HG02885 (cell line): Measurements from ENCODE around the gene ITIH4.

Experiments
- ATAC-seq: cut with Tn5 transposase; IDR thresholded peaks from one replicate; pipeline ENCODE4 v1.9.1; 2021; ENCODE audit warnings: mild to moderate bottlenecking; ENCODE audit not compliant: unreplicated experiment, poor library complexity

Gene ITIH4

GRCh38 chr3:52774066-52774713, 56.3 kb downstream of the ITIH4 start:
- no peak for ATAC-seq

DNA sequence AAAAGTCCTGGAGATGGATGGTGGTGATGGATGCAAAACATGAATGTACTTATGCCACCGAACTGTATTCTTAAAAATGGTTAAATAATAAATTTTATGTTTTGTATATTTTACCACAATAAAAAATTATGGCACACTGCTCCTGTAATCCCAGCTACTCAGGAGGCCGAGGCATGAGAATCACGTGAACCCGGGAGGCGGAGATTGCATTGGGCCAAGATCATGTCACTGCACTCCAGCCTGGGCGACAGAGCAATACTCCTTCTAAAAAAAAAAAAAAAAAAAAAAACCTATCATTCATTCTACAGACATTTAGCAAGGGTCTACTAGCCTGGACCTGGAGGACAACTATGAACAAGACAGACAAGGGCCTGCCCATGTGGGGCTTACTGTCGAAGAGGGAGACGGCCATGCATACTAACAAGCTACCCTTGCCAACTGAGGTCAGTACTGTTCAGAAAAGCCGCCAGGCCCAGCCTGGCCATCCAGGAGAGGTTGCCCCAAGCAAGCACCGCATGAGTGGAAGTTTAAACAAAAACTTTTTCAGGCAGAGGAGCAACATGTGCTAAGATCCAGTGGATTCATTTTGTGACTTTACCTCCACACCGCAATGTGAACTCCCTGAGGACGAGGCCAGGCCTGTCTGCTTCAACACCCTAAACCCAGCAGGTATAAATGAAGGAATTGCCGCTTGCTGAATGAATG, 57.0 kb downstream of the ITIH4 start:
- no peak for ATAC-seq

DNA sequence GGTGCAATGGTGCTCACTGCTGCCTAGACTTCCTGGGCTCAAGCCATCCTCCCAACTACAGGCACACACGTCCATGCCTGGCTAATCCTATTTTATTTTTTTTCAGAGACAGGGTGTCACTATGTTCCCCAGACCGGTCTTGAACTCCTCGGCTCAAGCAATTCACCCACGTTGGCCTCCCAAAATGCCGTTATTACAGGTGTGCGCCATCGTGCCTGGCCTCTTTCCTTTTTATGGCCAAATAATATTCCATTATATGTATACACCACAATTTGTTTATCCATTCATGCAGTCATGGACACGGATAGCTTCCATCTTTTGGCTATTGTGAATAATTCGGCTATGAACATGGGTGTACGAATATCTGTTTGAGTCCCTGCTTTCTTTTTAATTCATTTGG, 58.8 kb downstream of the ITIH4 start:
- ATAC-seq, result no peak

DNA sequence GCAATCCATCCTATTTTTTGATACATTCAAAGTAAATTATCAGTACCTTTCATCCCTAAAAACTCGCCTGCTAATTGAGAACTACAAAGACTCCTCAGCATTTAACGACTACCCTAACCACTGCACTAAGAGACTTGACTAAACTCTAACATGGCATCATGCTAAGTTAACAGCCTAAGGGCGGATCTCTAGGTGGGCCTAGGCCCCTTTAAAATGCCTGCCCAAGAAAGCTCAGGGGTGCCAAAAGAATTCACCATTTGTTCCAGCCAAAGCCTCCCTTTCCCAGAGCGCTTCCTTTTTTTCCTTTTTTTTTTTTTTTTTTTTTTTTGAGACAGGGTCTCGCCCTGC, 59.2 kb downstream of the ITIH4 start:
- no peak for ATAC-seq

DNA sequence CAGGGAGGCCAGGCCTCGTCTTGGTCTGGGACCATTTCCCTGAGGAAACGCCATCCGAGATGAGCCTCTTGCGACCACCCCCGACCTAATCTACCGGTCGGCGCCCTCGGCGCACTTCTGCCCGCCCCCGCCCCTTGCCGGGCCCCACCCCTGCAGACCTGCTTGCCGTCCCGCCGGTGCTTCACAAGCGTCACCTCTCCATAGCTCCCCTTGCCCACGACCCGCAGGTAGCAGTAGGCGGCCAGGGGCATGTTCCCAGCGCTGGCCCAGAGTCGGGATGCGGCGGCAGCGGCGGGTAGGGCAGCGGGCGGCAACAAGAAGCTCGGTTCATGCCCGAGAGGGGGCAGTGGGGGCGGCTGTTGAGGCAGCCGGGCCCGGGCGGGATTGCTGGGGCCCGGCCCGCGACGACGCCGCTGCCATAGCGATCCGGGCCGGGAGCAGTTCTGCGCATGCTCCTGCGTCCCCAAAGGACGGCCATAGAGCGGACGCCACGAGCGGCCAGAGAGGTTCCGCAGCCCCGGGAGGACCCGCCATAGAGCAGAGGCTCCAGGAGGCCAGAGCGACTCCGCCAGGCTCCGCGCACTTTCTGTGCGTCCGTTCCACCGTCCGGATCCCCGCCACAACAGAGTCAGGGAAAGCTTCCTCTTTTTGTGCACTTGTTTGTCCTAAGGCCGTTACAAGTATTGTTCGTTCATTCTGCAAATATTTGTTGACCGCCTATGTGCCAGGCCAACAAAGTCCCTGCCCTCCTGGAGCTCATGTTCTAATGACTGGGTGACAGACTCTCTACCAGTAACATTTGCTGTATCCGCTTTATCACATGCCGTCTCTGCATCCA, 59.8 kb downstream of the ITIH4 start, which contains the start of gene NEK4:
NEK4 (minus strand) TSS at position 445 of the 838 bp plus-strand sequence; CDS start at position 251, 194 bp downstream.
- peak; percentile 95 for ATAC-seq

DNA sequence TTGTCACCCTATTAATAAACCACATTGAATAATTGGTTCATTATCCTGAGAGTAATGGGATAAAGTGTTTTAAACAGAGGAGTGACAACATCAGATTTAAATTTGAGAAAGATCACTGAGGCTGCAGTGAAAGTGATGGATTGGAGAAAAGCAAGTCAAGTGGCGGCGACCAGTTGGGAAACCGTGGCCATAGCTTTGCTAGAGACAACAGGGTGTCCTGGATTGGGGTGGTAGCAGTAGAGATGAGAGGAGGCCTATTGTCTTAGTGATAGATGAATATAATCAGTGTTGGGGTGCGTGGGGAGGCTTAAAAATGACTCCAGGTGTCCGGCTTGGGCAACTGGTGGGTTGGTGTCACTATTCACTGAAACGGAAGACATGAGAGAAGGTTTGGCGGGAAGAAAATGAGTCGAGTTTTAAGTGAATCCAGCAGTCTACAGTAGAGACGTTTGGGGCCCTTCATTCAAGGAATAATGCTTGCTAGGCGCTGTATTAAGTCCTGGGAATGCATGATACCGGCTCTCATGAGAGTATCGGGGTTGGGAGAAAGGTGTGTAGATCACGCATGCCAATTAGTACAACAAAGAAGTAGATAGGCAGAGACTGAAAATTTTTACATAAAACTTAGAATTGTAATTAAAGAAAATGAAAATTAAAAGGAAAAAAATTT, 60.6 kb downstream of the ITIH4 start:
- no peak for ATAC-seq

DNA sequence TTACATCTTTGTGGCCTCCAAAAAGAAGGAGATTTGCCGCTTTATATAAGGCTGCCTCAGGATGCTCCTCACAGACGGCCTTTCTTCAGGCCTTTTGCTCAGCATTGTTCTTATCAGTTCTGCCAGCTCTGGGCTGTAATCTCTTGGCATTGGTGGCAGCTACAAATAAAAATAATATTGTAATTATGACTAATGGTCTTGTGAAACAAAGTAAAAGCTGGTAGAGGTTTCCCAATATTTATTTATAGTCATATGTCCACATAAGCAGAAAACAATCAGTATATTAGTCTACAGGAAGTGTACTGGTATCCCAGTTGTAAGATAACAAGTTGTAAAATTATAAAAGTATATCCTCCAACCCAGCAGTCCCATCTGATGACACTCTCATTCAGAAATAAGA, 67.0 kb downstream of the ITIH4 start:
- ATAC-seq, result no peak
